HG03520 (cell line): ENCODE data around the gene POP7.
"Not testable (repeated sequence)": the region's sequence is repeated elsewhere in the genome, so short reads cannot be mapped to it uniquely, and the experiment has no call there.

Experiments used
- ATAC-seq: cut with Tn5 transposase; IDR thresholded peaks from one replicate; pipeline ENCODE4 v1.9.1; 2021; ENCODE audit warnings: mild to moderate bottlenecking, moderate library complexity; ENCODE audit not compliant: unreplicated experiment

POP7 gene

GRCh38 chr7:100722480-100723212 lies 16.7 kb downstream of the POP7 start:
- ATAC-seq: no peak

GRCh38 chr7:100723732-100724275 lies 17.9 kb downstream of the POP7 start:
- no peak for ATAC-seq

- ATAC-seq: not testable (repeated sequence)
Measured at GRCh38 chr7:100724364-100724763, 18.4 kb downstream of the POP7 start.

GRCh38 chr7:100726996-100727761 lies 21.3 kb downstream of the POP7 start:
- ATAC-seq: no peak

GRCh38 chr7:100728196-100728595 lies 22.3 kb downstream of the POP7 start:
- no peak for ATAC-seq

GRCh38 chr7:100730136-100730800 lies 24.3 kb downstream of the POP7 start:
- no peak for ATAC-seq

GRCh38 chr7:100731937-100732636 lies 26.2 kb downstream of the POP7 start:
- no peak for ATAC-seq

- no peak for ATAC-seq
Measured at GRCh38 chr7:100735730-100736129, 29.8 kb downstream of the POP7 start.

GRCh38 chr7:100736671-100737070 lies 30.8 kb downstream of the POP7 start:
- ATAC-seq: no peak

GRCh38 chr7:100739934-100740333 lies 34.0 kb downstream of the POP7 start:
- ATAC-seq: no peak

- ATAC-seq: no peak
Measured at GRCh38 chr7:100744605-100745004, 38.7 kb downstream of the POP7 start.

- ATAC-seq: no peak
Measured at GRCh38 chr7:100745184-100745583, 39.3 kb downstream of the POP7 start.

GRCh38 chr7:100752994-100753393 lies 47.1 kb downstream of the POP7 start:
- no peak for ATAC-seq

GRCh38 chr7:100753750-100754149 lies 47.8 kb downstream of the POP7 start:
- ATAC-seq: no peak
